Activated CD8-positive, alpha-beta memory T cell treated with anti-CD3 and anti-CD28 coated beads for 36 hours (primary cell): Measurements from ENCODE around the gene MROH2A. TPM values are rescaled to one million over a fixed set of nuclear protein-coding genes. Genes with fewer than 3 reads are reported as not detected.

Experiments used
- CTCF ChIA-PET: fragments of 350-600 bp; sonication (Branson Sonifier 250); formaldehyde crosslinking; loops from one replicate; lab custom pipeline; 2021; ENCODE audit warnings: antibody characterized with exemption; lab: Charles Lee
- POLR2A ChIA-PET: fragments of 350-600 bp; sonication (Branson Sonifier 250); formaldehyde crosslinking; loops from one replicate; lab custom pipeline; 2021; ENCODE audit warnings: antibody characterized with exemption; lab: Charles Lee
- total RNA-seq, 2 experiments: library from RNA; stranded (reverse); gene quantifications; one replicate each; pipeline ENCODE4 v1.2.3, GENCODE V29; 2021

Gene MROH2A
- total RNA-seq, 2 experiments from 2014 or later: not detected

DNA sequence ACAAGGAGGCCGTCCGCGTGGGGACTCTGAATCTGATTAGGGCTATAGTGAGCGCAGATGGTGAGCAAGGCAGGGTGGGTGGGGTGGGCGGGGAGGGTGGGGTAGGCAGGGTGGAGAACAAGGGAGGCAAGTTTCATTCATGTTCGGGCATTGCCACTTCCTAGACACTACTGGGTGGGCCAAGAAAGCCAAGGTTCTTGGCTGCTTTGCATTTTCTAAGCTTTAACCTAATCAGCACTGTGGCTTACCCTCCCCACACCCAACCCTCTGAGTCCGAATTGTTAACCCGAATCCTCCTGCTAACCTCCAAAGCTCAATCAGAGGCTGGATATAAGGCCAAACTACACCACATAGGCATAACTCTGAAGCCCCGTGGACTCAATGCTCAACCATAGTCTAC, 18.1 kb downstream of the MROH2A start:
- POLR2A ChIA-PET: no interaction called here
- CTCF ChIA-PET: no interaction called here

- CTCF ChIA-PET: no interaction called here
- POLR2A ChIA-PET: no interaction called here
These were observed 20.4 kb downstream of the MROH2A start for GRCh38 chr2:233798335-233799086.

DNA sequence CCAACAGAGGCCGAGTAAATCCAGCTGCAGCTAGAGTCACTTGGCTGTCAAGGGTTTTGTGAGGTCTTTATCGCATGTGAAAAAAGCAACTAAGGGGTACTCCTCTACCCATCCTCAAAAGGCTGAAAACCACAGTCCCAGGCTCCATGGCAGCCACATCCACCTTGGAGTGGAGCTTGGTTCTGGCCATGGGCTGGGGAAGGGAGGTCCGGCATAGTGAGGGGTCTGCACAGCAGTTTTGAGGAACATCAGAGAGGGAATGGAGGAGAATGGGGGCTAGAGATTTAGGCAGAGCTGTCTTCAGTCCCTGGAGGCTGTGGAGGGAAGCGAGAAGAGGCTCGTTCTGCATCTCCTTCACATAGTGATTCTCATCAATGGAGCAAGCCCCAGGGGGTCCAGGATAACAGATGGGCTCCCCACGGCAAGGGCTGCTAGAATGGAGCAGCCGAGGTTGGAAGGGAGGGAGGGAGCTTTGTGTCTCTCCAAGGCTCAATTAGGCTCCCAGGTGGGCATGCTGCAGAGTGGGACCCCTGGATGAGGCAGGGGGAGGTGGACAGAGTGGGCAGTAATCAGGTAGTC, 21.0 kb downstream of the MROH2A start:
- ChIA-PET POLR2A (no interaction called here), CTCF (no interaction called here)

DNA sequence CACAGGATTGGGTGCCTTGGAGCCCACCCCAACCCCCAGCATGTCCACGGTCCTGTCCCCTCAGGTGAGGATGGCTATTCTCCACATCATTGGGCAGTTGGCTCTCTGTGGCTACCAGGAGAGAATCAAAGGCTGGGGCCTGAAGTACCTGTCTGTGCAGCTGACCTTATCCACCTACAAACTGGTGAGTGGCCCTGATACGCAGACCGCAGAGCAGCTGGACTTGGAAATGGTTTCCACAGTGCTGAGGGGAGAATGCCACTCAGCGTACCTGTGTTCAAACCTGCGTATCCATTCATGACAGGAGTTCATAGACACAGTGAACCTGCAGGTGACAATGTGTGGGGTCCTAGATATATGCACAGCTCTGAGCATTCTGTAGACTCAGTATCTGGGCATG, 21.6 kb downstream of the MROH2A start:
- ChIA-PET POLR2A (no interaction called here), CTCF (no interaction called here)

DNA sequence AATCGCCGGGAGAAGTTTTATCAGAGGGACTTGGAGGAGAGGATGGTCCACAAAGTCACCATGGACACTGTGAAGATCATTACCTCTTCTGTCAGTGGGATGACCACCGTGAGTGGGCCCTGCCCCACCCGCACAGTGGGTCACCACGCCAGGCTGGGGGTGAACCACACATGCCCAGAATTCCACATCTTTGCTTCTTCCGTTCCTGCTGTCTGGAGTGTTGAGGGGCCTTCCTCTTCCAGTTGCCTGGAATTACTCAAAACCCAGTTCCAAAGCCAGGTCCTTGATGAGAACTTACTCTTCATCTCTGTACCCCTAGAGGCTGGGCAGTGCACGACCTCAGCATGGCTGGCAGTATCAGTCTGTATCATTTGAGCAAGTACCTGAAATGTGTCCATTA, 22.1 kb downstream of the MROH2A start:
- POLR2A ChIA-PET: no interaction called here
- CTCF ChIA-PET: no interaction called here

DNA sequence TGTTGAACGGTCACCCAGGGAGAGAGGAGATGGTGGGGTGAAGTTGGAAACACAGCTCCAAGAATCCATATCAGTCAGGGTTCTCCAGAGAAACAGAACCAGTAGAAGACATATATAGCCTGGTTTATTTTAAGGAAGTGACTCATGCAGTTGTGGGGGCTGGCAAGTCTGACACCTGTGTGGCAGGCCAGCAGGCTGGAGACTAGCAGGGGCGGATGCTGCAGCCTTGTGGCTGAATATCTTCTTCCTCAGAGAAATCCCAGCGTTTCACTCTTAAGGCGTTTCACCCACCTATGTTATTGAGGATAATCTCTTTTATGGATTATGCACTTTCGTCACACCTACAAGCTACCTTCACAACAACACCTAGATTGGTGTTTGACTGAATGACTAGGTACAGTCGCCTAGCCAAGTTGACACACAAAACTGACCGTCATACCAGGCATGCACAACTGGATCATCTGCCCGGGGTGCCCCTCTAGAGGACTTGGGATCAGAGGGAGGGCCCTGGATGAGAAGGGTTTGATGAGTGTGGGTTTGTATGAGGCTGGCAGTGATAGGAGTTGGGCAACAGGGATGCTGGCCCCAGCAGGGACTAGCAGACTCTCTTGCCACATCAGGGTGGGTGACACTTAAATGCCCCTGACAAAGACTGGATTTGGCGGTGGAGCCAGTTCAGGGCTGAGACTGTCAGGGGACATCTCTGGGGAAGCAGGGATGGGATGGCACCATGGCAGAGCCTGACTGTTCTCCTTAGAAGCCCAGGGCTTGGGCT, 23.4 kb downstream of the MROH2A start:
- CTCF ChIA-PET: no interaction called here

GRCh38 chr2:233802132-233802815, 24.1 kb downstream of the MROH2A start:
- ChIA-PET POLR2A (interaction anchor here (0.7 kb wide), 1 partner anchor 95 kb away, joined by 3 read pairs; no protein-coding TSS in a partner anchor), CTCF (no interaction called here)

More for the DNA sequence above, 23.4 kb downstream of the MROH2A start:
- POLR2A ChIA-PET: interaction anchor here (0.7 kb wide), 1 partner anchor 95 kb away, joined by 3 read pairs; no protein-coding TSS in a partner anchor

- ChIA-PET POLR2A (no interaction called here), CTCF (no interaction called here)
These were observed 25.3 kb downstream of the MROH2A start for GRCh38 chr2:233803292-233803911.

- POLR2A ChIA-PET: no interaction called here
- CTCF ChIA-PET: no interaction called here
These were observed 25.9 kb downstream of the MROH2A start for GRCh38 chr2:233803994-233804393.

DNA sequence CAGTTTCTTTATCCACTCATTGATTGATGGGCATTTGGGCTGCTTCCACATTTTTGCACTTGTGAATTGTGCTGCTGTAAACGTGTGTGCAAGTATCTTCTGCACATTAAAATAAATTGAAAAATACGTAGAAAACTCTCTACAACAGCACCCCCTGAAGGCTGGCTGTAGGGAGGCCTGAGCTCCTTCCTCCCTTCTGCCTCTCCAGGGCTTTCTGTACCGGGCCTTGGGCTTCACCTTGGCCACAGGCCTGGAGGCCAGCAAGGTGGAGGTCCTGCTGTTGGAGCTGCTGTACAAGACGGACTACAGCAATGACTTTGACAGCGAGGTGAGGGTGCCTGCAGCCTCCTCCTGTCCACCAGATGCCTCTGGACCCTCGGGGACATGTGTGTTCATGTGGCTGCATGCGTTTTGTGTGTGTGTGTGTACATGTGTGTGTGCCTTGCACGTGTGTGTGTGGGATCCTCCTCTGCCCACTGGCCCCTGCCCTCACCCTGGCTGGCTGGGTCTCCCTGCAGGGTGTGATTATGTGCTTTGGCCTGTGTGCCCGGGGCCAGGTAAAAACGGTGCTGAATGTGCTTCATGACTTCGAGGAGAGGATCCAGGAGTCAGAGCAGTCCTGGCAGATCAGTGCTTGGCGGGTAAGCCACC, 29.2 kb downstream of the MROH2A start:
- ChIA-PET CTCF (no interaction called here), POLR2A (no interaction called here)

DNA sequence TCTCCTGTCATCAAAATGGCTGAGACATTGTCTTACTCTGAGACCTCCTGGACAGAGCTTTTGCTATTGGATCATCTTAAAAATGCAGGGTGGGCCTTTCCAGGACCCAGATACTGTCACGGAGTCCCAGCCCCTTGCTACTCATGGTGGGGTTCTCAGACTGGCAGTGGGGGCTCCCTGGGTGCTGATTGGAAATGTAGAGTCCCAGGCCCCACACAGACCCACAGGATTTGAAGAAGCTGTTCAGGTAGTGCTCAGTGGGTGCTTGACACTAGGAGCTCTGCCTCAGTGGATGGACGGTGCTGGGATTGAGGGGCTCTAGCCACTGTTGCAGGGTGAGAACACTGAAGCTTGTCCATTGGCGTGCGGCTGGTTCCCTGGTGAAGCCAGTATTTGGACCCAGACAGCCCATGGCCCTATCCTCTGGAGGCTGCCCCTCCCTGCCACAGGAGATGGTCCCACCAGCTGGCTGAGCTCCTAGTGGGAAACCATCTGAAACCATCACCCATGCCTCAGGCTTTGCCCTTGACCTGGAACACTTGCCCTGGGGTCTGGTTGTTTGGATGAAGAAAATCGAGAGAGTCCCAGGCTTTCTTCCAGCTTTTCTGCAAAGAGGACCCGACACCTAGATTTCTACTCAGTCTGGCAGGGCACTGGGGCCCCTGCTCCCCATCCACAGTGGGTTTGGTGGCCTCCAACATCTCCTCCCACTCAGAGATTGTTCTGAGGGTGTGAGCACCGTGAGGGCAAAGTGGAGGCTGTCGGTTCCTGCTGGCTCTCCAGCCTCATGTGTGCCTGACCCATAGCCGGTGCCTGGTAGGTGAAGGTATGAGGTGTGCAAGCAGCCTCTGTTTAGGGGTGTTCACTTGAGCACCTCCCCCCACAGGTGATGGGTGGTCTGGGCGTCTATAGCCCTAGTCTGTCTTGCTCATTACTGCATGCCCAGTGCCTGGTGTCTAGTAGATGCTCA, 30.1 kb downstream of the MROH2A start:
- POLR2A ChIA-PET: no interaction called here
- CTCF ChIA-PET: no interaction called here

- CTCF ChIA-PET: no interaction called here
- POLR2A ChIA-PET: no interaction called here
These were observed 32.3 kb downstream of the MROH2A start for GRCh38 chr2:233810385-233810784.

- CTCF ChIA-PET: no interaction called here
- POLR2A ChIA-PET: no interaction called here
These were observed 33.0 kb downstream of the MROH2A start for GRCh38 chr2:233811087-233811486.

GRCh38 chr2:233811732-233812131, 33.6 kb downstream of the MROH2A start:
- CTCF ChIA-PET: no interaction called here
- POLR2A ChIA-PET: no interaction called here

GRCh38 chr2:233813236-233814055, 35.3 kb downstream of the MROH2A start:
- ChIA-PET CTCF (no interaction called here), POLR2A (no interaction called here)

DNA sequence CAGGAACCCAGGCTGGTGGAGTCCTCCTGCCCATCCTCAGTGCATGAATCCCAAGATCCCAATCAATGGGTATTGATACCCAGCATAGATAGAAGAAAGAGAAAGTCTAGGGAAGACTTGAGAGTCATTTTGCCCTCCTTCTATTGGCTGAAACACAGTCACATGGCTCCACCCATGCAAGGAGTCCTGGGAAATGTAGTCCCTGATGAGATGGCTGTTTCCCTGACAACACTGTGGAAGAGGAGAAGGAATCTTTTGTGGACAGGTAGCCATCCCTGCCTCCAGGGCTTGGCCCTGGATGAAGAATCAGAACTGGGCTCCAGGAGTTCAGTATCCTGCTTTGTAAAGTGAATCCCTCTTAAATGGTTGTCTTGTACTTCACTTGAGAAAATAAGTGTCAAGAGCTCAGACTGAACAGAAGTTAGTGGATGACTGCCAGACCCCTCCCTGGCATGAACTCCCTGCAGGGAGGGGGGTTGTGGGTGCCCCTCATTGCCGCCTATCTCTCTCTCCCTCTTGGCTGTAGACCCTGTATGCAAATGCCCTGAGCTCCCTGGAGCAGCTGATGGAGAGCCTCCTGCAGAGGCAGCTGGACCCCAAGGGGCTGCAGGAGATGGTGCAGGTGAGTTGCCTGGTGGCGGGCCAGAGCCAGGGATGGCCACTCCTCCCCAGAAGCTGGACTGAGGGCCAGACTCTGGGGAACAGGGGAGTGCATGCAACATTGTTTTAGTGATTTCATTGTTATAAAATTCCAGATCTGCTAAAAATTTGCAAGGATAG, 36.1 kb downstream of the MROH2A start:
- ChIA-PET CTCF (no interaction called here), POLR2A (no interaction called here)
